ENCODE data around the gene RNFT2.

GRCh38 chr12:116832353-116832752, 94.2 kb downstream of the RNFT2 start:
- TF ChIP-seq CTCF (IDR thresholded peaks at IDR 0.05) (no peak), POLR2A (IDR thresholded peaks at IDR 0.05) (no peak)
